Small intestine (tissue), 7 donors: Measurements from ENCODE around the gene SEMG1. TPM values are rescaled to one million over a fixed set of nuclear protein-coding genes. Genes with fewer than 3 reads are reported as not detected.

ENCODE experiments used
- DNase-seq, 2 donors: peaks; one replicate each; pipeline versions ENCODE4 v3.0.0 to v3.0.0-alpha.2; 2013
- FAIRE-seq: peaks from 2 replicates; lab custom pipeline; 2012; peaks lifted over from hg19 to GRCh38; lab: Jason Lieb, UNC
- H3K27ac ChIP-seq, 3 donors: one replicate each; pipeline ENCODE4 v1.5.1; 2013; ENCODE audit warnings: low read length in 2 of 3, mild to moderate bottlenecking in 2 of 3, control low read depth in 1 of 3, inconsistent platforms in 1 of 3, low read depth in 1 of 3, moderate library complexity in 1 of 3
- H3K27me3 ChIP-seq, 3 donors: one replicate each; pipeline ENCODE4 v1.6.1; 2013; ENCODE audit warnings: low read length in 3 of 3, inconsistent platforms in 1 of 3; ENCODE audit not compliant: control insufficient read depth in 3 of 3, insufficient read depth in 3 of 3
- H3K36me3 ChIP-seq, 3 donors: one replicate each; pipeline ENCODE4 v1.6.1; 2013; ENCODE audit warnings: low read length in 3 of 3, inconsistent platforms in 1 of 3, low read depth in 1 of 3, mild to moderate bottlenecking in 1 of 3, moderate library complexity in 1 of 3; ENCODE audit not compliant: control insufficient read depth in 3 of 3, insufficient read depth in 2 of 3
- H3K4me1 ChIP-seq, 3 donors: one replicate each; pipeline ENCODE4 v1.6.1; 2013; ENCODE audit warnings: low read length in 2 of 3, inconsistent platforms in 1 of 3, low read depth in 1 of 3, mild to moderate bottlenecking in 1 of 3, moderate library complexity in 1 of 3; ENCODE audit not compliant: control insufficient read depth in 3 of 3, insufficient read depth in 2 of 3
- H3K4me3 ChIP-seq, 3 donors: one replicate each; pipeline ENCODE4 v1.5.1; 2013; ENCODE audit warnings: low read length in 3 of 3, control low read depth in 1 of 3, inconsistent platforms in 1 of 3, low read depth in 1 of 3, mild to moderate bottlenecking in 1 of 3, moderate library complexity in 1 of 3
- H3K9me3 ChIP-seq, 2 donors: one replicate each; pipeline ENCODE4 v1.6.1; 2013; ENCODE audit warnings: low read depth in 1 of 2, low read length in 1 of 2; ENCODE audit not compliant: control insufficient read depth in 2 of 2, insufficient read depth in 1 of 2
- WGBS, 3 donors: extraction: QIAGEN DNeasy Blood & Tissue Kit; methylation state at CpG; one replicate each; pipeline ENCODE4 v1.1.7; 2013; 5-methylcytosine and 5-hydroxymethylcytosine counted together
- polyA plus RNA-seq, 4 donors: library from polyadenylated mRNA; stranded (reverse) in 3 of 4; unstranded in 1 of 4; fragments of 200-250 nt in 3 of 4; fragments of 120-200 nt in 1 of 4; gene quantifications; one replicate each; pipeline versions ENCODE4 v1.2.1 to v1.2.3, GENCODE V29; 2013
- donor health status: healthy with polysubstance abuse.
- donor health status: control.
- donor health status: control.
- donor health status: Bipolar disorder and iron deficiency.
- donor health status: healthy.

The SEMG1 gene
- polyA plus RNA-seq, 4 donors: 0.16 TPM; not detected in 3

- Histone ChIP-seq H3K4me3 (no peak overlapping the region), H3K27me3 (peaks cover 0 to 14% (median 2%) of the 10 kb centered on the region in 3 donors), H3K27ac (no peak overlapping the region), H3K36me3 (no peaks in the 10 kb centered on the region), H3K4me1 (no peaks in the 10 kb centered on the region), H3K9me3 (peaks cover 0 to 6% of the 10 kb centered on the region in 2 donors)
- 63 to 73% (median 72%) methylated on average over 9 of the region's 9 CpGs for WGBS, 3 donors
- DNase-seq (no peak), FAIRE-seq (no peak)
These were observed 23.8 kb downstream of the SEMG1 start for GRCh38 chr20:45230631-45231030.

- Histone ChIP-seq H3K36me3 (no peaks in the 10 kb centered on the region), H3K9me3 (peaks cover 0 to 9% of the 10 kb centered on the region in 2 donors), H3K4me3 (no peak overlapping the region), H3K4me1 (no peaks in the 10 kb centered on the region), H3K27me3 (peaks cover 0 to 12% (median 2%) of the 10 kb centered on the region in 3 donors), H3K27ac (no peak overlapping the region)
- DNase-seq: no peak
- 68 to 76% (median 70%) methylated on average over 4 of the region's 4 CpGs for WGBS, 3 donors
- no peak for FAIRE-seq
These were observed 29.2 kb downstream of the SEMG1 start for GRCh38 chr20:45235995-45236394.

- Histone ChIP-seq H3K27me3 (peaks cover 0 to 11% (median 0%) of the 10 kb centered on the region in 3 donors), H3K9me3 (peaks cover 0 to 9% of the 10 kb centered on the region in 2 donors), H3K36me3 (no peaks in the 10 kb centered on the region), H3K4me1 (no peaks in the 10 kb centered on the region), H3K27ac (no peak overlapping the region), H3K4me3 (no peak overlapping the region)
- 58 to 84% (median 78%) methylated on average over 2 of the region's 2 CpGs for WGBS, 3 donors
- DNase-seq: no peak
- no peak for FAIRE-seq
These were observed 31.3 kb downstream of the SEMG1 start for GRCh38 chr20:45238139-45238538.

GRCh38 chr20:45246109-45246508, 39.3 kb downstream of the SEMG1 start:
- H3K27ac ChIP-seq: no peak overlapping the region
- no peak overlapping the region for H3K4me3 ChIP-seq
- 54 to 65% (median 54%) methylated on average over 6 of the region's 6 CpGs for WGBS, 3 donors
- H3K4me1 ChIP-seq: no peaks in the 10 kb centered on the region
- H3K27me3 ChIP-seq: peaks cover 0 to 16% (median 1%) of the 10 kb centered on the region in 3 donors
- FAIRE-seq (no peak), DNase-seq (no peak)
- no peaks in the 10 kb centered on the region for H3K9me3 ChIP-seq
- no peaks in the 10 kb centered on the region for H3K36me3 ChIP-seq

- no peak for FAIRE-seq
- Histone ChIP-seq H3K4me1 (no peaks in the 10 kb centered on the region), H3K9me3 (no peaks in the 10 kb centered on the region), H3K27ac (no peak overlapping the region), H3K36me3 (no peaks in the 10 kb centered on the region), H3K27me3 (peaks cover 0 to 21% (median 3%) of the 10 kb centered on the region in 3 donors), H3K4me3 (no peak overlapping the region)
- WGBS, 3 donors: 26 to 65% (median 64%) methylated on average over 1 of the region's 1 CpG
- DNase-seq: no peak
These were observed 41.0 kb downstream of the SEMG1 start for GRCh38 chr20:45247865-45248264.

GRCh38 chr20:45248609-45249008, 41.8 kb downstream of the SEMG1 start:
- no peak overlapping the region for H3K4me3 ChIP-seq
- H3K9me3 ChIP-seq: no peaks in the 10 kb centered on the region
- DNase-seq (no peak), FAIRE-seq (no peak)
- H3K27ac ChIP-seq: no peak overlapping the region
- H3K36me3 ChIP-seq: no peaks in the 10 kb centered on the region
- H3K27me3 ChIP-seq: peaks cover 0 to 25% (median 3%) of the 10 kb centered on the region in 3 donors
- no peaks in the 10 kb centered on the region for H3K4me1 ChIP-seq

GRCh38 chr20:45251884-45252560, 45.2 kb downstream of the SEMG1 start:
- no peaks in the 10 kb centered on the region for H3K9me3 ChIP-seq
- DNase-seq (no peak), FAIRE-seq (no peak)
- WGBS, 3 donors: 52 to 64% (median 61%) methylated on average over 5 of the region's 5 CpGs
- no peak overlapping the region for H3K4me3 ChIP-seq
- peaks cover 0 to 11% (median 3%) of the 10 kb centered on the region in 3 donors for H3K27me3 ChIP-seq
- no peaks in the 10 kb centered on the region for H3K36me3 ChIP-seq
- H3K4me1 ChIP-seq: peaks cover 0 to 12% (median 0%) of the 10 kb centered on the region in 3 donors
- H3K27ac ChIP-seq: no peak overlapping the region

GRCh38 chr20:45253261-45253660, 46.4 kb downstream of the SEMG1 start:
- Histone ChIP-seq H3K4me1 (peaks cover 0 to 12% (median 0%) of the 10 kb centered on the region in 3 donors), H3K36me3 (no peaks in the 10 kb centered on the region), H3K9me3 (no peaks in the 10 kb centered on the region), H3K27ac (no peak overlapping the region), H3K27me3 (peaks cover 0 to 11% (median 3%) of the 10 kb centered on the region in 3 donors), H3K4me3 (no peak overlapping the region)
- no peak for FAIRE-seq
- 89 to 92% (median 92%) methylated on average over 4 of the region's 4 CpGs for WGBS, 3 donors
- DNase-seq: no peak
